NCI-H2196 (cell line): Measurements from ENCODE around the gene MEF2A.
"Not testable (repeated sequence)": the region's sequence is repeated elsewhere in the genome, so short reads cannot be mapped to it uniquely, and the experiment has no call there.

ENCODE experiments used
- DNase-seq: peaks from one replicate; lab custom pipeline; 2025; ENCODE audit not compliant: unreplicated experiment; lab: John Stamatoyannopoulos, UW

MEF2A gene

GRCh38 chr15:99727733-99728132 is 161.9 kb downstream of the MEF2A start:
- no peak for DNase-seq

GRCh38 chr15:99728916-99729315 is 163.1 kb downstream of the MEF2A start:
- DNase-seq, result no peak

GRCh38 chr15:99729327-99729726 is 163.5 kb downstream of the MEF2A start:
- DNase-seq, result no peak

- no peak for DNase-seq
These were observed 164.1 kb downstream of the MEF2A start for GRCh38 chr15:99729920-99730319.

- no peak for DNase-seq
These were observed 165.7 kb downstream of the MEF2A start for GRCh38 chr15:99731336-99732123.

GRCh38 chr15:99732124-99732750 is 166.5 kb downstream of the MEF2A start:
- DNase-seq, result no peak

- no peak for DNase-seq
These were observed 167.0 kb downstream of the MEF2A start for GRCh38 chr15:99732751-99733267.

GRCh38 chr15:99733268-99734039 is 167.7 kb downstream of the MEF2A start, which contains the start of gene LYSMD4:
LYSMD4 (minus strand) TSS chr15:99733437; CDS start chr15:99731999, 1,438 bp downstream.
- peak; percentile 84 for DNase-seq

- not testable (repeated sequence) for DNase-seq
These were observed 168.2 kb downstream of the MEF2A start for GRCh38 chr15:99734040-99734291.

- no peak for DNase-seq
These were observed 168.8 kb downstream of the MEF2A start for GRCh38 chr15:99734575-99734974.

- DNase-seq, result no peak
These were observed 170.1 kb downstream of the MEF2A start for GRCh38 chr15:99735868-99736267.

GRCh38 chr15:99736702-99737101 is 170.9 kb downstream of the MEF2A start:
- DNase-seq, result no peak

- DNase-seq, result no peak
These were observed 172.4 kb downstream of the MEF2A start for GRCh38 chr15:99738021-99738847.

- no peak for DNase-seq
These were observed 176.1 kb downstream of the MEF2A start for GRCh38 chr15:99741835-99742234.

GRCh38 chr15:99744142-99744541 is 178.4 kb downstream of the MEF2A start:
- no peak for DNase-seq

- no peak for DNase-seq
These were observed 179.7 kb downstream of the MEF2A start for GRCh38 chr15:99745370-99746086.

GRCh38 chr15:99749386-99749785 is 183.6 kb downstream of the MEF2A start:
- no peak for DNase-seq

- DNase-seq, result not testable (repeated sequence)
These were observed 184.5 kb downstream of the MEF2A start for GRCh38 chr15:99750326-99750725.

- no peak for DNase-seq
These were observed 186.8 kb downstream of the MEF2A start for GRCh38 chr15:99752556-99752955.

- DNase-seq, result no peak
These were observed 187.3 kb downstream of the MEF2A start for GRCh38 chr15:99753066-99753465.
